TTC549 (cell line): Measurements from ENCODE around the gene ATAT1.
"Not testable (repeated sequence)": the region's sequence is repeated elsewhere in the genome, so short reads cannot be mapped to it uniquely, and the experiment has no call there.

Source experiments
- FAIRE-seq: peaks from 2 replicates; lab custom pipeline; 2012; peaks lifted over from hg19 to GRCh38; lab: Jason Lieb, UNC

ATAT1 gene

DNA sequence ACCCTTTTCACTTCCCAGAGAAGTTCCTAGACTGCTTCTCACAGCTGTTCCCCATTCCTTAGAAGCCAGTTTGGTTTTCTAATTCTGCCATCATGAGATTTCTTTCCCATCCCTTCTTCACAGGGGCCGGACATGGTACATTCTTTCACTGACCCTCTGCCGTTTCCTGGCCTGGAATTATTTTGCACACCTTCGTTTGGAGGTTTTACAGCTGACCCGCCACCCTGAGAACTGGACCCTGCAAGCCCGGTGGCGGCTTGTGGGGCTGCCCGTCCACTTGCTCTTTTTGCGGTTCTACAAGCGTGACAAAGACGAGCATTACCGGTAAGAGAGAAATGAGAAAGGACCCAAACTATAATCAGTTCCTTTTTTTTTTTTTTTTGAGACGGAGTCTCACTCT is 24.5 kb downstream of the ATAT1 start:
- no peak for FAIRE-seq

DNA sequence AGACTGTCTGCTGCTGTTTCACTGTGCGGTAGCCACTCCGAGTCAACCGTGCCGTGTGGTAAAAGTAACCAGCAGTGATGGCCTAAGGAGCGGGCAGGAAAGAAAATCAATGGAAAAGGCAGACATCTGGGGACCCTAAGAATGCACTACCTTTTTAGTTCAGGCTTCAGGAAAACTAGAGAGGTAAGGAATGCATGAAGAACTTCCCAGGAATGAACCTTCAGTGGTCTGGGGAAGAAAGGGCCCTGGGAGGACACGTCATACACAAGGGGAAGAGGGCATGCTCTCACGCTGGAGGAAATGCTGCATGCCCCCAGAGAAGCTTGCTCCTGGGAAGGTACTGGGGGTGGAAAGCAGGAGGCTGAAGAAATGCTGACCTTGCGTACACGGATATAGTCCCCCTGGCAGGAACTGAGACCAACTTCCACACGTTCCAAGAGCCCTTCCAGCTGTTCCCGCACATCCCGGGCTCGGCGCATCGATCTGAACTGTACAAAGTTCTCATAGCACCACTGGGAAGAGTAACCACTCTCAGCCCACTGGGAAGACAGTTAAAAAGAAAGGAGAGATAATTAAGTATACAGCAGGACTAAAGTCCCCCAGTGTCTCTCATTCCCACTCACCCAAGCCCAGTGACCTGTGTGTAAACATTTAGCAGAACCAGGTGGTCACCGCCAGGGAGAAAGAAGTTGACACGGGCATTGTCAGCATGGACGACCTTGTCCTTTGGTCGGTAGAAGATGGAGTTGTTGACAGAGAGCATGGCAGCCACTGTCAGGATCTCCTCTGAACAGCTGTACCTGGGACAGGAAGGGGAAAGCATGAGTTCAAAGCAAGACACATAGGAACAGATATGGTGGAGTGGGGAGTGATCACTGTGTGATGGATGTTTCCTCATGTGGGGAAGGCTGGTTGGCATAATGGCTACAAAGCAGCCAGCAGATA is 28.4 kb downstream of the ATAT1 start:
- no peak for FAIRE-seq

DNA sequence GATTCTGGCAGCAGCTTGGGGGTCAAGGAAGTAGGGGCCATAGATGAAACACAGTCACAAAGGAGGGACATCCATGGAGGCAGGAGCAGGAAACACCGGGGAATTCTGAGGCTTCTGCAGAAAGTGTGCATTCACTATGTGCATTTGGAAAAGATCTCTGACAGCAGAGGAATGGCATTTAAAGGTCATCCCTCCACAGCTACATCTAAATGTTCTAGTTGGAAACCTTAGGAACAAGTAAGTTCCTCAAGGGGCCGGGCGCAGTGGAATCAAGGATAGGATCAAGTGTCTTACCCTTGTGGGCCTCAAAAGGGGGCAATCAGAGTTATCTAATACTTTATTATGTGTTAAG is 29.0 kb downstream of the ATAT1 start:
- FAIRE-seq: no peak

DNA sequence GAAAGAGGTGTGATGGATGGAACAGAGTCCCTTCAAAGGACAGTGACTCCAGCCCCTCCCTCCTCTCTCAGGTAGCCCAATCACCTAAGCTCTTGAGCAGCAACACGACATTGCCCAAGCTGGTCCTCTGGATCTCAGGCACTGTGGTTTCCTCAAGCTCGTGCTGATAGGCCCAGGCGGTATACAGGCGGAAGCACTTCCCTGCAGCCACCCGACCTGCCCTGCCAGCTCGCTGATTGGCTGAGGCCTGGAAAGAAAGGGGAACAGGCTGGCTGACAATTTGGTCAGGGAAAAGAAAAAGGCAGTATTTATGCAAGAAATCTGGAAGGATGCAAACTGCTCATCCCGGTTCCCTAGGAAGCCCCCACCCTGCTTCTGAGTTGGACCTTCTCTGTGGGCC is 29.8 kb downstream of the ATAT1 start:
- FAIRE-seq: no peak

DNA sequence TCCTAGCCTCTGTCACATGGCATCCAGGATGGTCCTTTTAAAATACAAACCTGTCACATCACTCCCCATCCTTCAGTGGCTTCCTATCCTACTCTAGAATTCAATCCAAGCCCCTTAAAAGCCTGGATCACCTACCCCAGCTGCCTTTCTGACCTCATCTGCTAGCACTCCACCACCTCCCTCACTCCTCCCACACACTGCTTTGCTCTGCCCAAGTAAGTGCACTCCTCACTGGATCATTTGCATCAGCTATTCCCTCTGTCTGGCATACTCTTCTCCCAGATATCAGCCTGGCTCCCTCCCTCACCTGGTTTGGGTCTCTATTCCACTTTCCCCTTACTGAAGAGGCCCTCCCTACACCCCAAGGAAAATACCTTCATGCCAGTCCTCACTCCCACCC is 30.8 kb downstream of the ATAT1 start:
- no peak for FAIRE-seq

DNA sequence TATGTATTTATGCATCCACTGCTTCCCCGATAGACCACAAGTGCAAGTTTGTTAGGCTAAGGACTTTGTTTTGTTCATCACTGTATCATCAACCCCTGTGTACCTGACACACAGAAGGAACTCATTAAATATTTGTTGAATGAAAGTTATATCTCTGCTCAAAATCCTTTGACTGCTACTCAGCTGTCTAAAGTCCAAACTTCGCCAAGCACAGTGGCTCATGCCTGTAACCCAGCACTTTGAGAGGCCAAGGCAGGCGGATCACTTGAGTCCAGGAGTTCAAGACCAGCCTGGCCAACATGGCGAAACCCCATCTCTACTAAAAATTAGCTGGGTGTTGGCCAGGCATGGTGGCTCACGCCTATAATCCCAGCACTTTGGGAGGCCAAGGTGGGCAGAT is 31.2 kb downstream of the ATAT1 start:
- not testable (repeated sequence) for FAIRE-seq

DNA sequence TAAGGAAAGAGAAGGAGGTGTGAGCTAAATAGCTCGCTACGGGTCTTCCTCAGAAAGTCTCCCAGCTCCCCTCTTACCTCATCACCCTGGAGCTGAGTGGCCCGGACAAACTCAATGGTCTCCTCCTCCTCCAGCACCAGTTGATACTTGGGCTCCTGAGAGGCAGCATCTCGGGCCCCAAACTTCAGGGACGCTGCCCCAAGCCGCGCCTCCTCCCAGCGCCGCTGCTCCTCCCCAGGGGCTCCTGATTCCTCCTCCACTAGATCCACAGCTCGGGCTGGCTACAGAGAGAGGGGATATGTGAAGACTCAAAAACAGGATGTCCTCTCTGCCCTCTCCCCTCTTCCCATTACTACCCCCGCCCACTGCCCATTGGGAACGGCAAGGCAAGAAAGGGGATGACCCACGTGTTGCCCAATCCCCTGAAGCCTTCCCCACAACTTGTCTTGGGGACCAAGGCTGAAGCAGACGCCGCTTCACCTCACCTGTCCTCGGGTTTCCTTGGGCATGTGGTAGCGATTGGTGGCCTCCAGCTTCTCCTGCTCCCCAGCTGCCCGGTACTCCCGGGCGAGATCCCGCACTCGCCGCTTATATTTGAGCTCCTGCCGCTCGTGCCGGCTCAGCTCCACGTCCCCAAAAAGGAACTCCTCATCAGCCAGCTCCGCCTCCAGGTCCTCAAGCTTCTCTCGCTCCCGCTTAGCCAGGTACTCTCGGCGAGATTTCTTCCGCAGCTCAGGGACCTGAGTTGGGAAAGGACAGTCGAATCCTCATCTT is 38.5 kb downstream of the ATAT1 start:
- FAIRE-seq: no peak

DNA sequence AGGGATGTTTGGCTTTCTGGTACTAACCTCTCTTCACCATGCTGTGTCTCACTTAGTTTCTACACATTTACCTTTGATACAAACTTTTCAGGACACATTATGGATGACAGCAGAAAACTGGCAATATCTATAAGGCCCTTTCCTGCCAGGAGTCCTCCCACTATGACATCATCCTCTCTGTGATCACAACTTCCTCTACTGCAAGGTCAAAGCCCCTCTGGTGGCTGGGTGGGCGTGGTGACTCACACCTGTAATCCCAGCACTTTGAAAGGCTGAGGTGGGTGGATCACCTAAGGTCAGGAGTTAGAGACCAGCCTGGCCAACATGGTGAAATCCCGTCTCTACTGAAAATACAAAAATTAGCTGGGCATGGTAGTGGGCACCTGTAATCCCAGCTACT is 39.6 kb downstream of the ATAT1 start:
- FAIRE-seq: not testable (repeated sequence)

DNA sequence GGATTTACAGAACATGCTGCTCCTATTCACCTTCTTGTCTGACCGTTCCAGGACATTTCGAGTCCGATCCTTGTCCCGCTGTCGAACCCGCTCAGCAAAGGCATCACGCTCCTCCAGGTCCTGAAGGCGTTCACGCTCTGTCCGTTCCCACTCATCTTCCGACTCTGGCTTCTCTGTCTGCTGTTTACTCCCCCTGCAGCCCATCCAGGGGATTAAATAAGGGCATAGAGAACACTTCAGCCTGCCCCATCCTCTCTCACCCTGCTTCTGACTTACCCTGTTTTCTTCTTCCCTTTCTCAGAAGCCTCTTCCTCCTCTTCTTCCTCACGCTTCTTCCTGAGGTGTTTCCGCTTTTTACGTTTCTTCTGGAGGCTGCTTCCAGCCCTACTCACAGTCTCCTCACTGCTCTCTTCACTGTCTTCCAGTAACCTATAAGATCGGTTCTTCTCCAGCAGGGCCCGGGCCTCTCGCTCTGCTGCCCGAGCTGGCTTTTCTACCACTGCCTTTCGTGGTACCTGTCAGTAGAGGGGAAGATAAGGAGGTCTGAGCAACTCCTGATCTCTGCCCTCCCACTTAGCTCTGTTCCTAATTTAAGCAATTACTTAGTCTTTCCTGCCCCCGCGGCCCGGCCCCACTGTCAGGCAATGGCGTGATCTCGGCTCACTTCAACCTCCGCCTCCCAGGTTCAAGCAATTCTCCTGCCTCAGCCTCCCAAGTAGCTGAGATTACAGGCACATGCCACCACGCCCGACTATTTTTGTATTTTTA is 44.3 kb downstream of the ATAT1 start:
- no peak for FAIRE-seq

DNA sequence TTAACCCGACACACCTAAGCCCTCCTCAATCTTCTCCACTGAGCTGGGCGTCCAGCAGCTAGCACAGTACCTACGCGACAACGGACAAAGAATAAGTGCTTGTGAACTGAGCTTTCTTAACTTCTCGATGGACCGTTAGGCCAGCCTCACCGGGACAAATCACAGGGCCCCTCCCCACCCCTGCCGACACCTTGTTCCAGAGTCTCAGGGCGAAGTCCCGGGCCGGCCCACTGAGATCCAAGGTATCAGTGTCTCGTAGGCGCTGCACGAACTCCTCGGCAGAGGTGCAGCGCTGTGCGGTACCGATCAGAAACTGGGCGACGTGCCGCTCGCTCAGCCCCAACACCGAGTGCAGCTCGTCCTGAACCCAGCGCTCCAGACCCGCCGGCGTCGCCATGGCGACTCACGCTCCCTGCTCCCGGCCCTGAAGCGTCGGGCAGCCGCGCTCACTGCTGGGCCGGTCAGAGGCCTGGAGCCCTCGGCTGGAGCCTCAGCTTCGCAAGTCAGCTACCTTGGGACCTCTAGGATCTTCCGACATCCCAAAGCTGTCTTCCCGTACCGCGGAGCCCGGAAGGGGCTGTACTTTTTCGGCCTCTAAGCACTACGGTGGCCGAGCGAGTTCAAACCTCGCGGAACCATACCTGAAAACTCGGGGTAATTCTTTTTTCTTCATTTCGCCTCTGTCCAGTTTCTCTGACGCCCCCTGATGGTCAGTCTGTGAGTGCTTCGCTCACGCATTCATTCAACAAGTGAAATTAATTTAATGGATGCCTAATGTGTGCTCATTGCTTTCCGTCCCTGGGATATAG is 46.0 kb downstream of the ATAT1 start, which contains the start of gene DHX16:
TSS of gene DHX16 (minus strand) at position 562 of the 809 bp plus-strand sequence. CDS start at position 397, 165 bp downstream.
- FAIRE-seq: peak; percentile 82

DNA sequence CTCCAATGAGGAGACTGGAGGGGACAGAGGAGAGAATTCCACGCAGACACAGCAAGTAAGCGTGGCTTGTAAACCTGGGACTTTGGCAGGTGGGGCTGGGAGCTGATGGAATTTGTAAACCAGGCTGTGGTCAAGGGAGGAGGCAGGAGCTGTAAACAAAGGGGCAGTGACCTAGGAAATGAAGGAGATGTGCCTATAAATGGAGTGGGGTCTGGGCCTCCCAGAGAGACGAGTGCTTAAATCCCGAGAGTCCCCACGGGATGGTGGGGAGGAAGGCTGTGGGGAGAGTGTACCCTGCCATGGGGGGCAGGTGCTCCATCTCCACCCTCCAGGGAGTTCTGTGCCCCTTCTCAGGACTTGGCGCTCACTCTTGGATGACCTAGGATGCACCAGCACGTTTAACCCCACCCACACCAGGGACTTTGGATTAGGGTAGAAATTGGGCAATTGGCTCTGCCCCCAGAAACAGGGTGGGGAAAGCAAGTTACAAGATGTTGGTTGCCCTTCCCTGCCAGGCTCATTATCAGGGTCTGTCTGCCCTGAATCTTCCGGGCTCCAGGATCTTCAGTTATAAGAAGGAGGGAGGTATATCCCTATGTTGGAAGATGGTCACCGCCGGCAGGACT is 50.1 kb downstream of the ATAT1 start:
- no peak for FAIRE-seq

DNA sequence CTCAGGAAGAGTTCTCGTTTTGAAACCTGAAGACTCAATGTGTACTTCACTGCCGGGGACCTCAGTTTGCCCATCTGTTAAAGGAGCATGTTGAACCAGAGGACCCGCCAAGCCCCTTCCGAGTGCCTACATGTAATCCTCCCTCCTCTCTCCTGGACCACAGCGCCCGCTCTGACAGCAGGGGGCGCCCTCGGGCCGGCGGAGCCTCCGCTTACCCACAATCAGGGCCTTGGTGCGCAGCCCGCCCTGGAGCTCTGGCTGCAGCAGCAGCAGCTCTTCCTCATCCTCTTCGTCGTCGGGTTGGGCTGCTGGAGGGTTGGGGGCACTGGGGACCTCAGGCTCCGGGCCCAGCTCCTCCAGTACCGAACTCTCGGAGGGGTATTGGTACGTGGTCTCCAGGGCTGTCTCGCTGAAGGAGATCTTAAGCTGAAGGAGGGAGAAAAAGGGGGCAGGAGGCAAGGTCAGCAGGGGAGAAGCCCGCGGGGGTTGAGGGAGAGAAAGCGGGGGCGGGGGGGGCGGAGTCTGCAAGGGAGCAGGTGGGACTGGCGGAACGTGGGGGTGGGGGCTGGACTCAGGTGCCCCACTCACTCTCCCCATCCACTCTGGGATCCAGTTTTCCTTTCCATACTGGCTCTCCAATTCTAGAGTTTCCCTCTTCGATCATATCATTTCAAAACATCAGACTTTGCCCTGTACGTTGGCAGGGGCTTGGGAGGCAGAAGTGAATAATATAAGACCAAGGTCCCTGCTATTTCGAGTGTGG is 52.5 kb downstream of the ATAT1 start:
- no peak for FAIRE-seq

DNA sequence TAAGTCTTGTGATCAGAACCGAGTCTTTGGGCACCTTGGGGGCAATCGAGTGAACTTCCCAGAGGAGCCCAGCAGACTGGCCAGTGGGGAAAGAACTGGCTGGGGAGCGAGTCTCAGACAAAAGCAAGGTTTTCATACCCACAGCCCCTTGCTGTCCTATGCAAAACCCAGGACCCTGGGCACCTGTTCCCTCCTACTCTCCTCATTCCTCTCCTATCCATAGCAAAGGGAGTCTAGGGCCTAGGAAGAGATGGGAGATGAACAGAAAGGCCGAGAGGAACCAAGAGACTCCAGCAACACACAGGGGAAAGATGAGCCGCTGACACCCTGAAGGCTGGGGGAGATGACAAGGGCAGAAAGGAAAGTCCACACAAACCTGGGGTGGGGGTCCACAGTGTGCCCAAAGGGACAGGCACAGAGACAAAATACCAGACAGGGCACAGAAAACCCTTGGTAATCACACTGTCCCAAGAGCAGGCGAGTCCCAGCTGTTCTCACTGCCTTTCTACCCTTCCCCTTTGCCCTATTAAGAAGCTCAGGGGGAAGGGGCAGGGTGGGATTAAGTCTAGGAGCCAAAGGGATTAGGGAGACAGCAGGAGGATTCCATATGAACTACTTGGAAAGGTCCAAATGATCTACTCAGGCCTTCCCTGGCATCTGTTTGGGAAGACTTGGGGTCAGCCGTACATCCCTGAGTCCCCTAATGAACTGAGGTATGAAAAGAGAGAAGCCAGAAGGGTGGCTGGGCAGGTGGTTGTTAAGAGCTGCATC is 53.3 kb downstream of the ATAT1 start:
- no peak for FAIRE-seq

DNA sequence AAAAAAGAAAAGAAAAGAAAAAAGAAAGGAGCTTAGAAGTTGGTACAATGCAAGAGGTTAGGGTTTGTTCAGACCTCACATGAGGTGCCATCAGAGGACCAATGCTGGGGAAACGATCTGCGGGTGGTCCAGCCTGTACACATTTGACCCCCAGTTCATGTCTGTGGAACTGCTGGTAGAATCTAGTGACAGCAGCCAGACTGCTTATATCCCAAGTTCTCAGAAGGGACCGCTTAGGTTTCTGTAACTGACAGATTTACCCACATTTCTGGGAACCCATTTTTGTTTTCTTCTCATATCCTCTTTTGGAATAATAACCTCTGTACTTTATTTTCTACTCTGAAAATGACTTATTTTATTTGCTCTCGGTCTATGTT is 55.1 kb downstream of the ATAT1 start:
- no peak for FAIRE-seq

DNA sequence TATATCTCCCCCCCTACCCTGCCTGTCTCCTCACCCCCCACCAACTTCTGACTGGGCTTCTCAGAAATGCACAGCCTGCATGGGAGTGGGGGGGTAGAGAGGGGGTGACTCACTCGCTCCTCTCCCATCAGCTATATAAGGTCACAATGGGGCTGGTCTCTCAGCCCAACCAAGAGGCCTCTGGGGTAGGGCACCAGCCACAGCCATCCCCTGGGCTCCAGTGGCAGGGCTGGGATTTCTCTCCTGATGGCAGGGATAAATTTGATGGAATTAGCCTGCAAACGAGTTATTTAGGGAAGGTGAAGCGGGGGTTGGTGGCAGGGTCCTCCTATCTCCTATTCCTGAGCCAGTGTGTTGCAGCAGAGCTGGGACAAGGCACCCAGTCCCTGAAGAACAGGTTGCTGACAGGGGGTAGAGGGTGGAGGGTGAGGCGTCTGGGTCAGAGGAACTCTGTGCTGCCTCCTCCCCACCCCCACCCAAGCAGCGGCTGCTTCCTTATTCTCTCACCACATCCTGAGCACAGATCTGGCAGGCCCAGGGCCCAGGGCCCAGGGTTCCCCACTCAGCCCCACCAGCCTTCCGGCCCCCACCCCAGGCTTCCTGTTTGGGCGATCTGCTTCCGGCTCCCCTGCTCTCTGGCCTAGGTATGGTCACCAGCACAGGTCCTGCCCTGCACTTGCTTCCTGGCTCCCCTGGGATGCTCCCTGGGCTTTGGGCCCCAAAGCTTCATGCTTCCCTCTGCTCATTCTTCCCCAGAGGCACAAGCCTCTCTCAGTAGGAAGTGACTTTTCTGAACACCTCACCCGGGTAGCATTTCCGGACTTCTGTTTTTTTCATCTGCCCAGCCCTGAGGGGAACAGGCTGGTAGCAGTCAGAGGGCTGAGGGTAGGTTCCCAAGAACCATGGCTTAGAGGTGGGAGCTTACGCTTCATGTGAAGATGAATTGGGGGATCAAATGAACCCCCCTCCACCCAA is 55.8 kb downstream of the ATAT1 start:
- FAIRE-seq: no peak

DNA sequence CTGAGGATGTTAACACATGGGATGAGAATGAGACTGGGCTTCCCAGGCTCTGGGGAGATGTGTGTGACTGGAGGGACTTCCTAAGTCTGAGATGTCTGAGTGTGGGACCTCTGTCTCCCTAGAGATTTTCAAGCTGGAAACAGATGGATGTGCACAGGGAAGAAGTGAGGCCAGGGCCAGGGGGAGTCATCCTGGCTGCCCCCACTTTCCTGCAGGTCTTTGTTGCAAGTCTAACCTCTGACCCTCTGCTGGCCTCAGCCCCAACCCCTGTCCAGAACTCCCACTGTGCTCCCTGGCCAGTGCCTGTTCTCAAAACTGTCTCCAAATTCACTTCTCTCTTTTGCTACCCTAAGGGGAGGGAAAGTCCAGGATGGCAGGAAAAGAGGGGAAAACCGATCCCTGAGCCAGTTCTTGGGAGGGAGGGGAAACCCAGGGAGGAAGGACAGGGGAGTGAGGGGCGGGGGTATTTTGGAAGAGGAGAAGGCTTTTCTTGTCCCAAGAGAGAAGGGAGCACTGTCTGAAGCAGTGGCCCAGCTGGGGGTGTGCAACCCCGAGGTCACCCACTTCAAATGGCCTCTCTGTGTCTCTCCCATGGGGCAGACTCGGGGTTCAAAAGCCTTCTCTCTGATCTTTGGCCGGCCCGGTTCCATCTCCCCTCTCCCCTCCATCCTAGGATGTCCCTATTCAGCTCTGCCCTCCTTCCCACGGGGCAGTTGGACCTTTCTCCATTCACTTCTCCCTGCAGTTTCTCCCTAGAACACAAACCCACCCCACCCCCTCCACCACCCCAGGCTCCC is 56.7 kb downstream of the ATAT1 start:
- FAIRE-seq: no peak

DNA sequence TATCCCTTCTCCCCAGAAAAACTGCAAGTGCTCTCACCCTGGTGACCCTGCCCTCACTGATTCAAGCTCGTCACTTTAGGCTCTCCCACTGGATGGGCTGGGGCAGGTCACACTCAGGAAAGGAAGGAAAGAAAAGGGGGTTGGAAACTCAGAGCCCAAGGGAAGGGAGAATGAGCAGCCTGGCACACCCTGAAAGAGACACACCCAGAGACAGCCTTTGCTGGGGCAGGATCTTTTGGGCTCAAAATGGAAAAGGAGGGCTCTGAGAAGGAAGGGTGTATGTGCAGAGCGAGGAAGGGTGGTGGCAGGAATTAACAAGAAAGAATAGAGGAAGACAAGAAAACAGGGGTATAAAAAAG is 57.3 kb downstream of the ATAT1 start:
- no peak for FAIRE-seq
